Esophagus muscularis mucosa (tissue), 4 donors: Measurements from ENCODE around the gene PTPN22. TPM values are rescaled to one million over a fixed set of nuclear protein-coding genes. Genes with fewer than 3 reads are reported as not detected.

Source experiments
- DNase-seq: peaks from one replicate; pipeline ENCODE4 v3.0.0-alpha.2; 2017; ENCODE audit errors: extremely low spot score
- H3K27ac ChIP-seq, 4 donors: fragments of 200-600 bp; sonication (generic); replicated peaks in 1 of 4; 1 replicate in 3 of 4; 2 replicates in 1 of 4; pipeline ENCODE4 v1.5.1; 2016 to 2019; ENCODE audit warnings: mild to moderate bottlenecking in 1 of 4
- H3K27me3 ChIP-seq, 4 donors: fragments of 200-600 bp; sonication (generic); one replicate each; pipeline versions ENCODE4 v1.5.1 to v1.6.0; 2016 to 2019
- H3K36me3 ChIP-seq, 4 donors: fragments of 200-600 bp; sonication (generic); one replicate each; pipeline ENCODE4 v1.5.1; 2016 to 2019
- H3K4me1 ChIP-seq, 4 donors: fragments of 200-600 bp; sonication (generic); one replicate each; pipeline ENCODE4 v1.5.1; 2016 to 2019
- H3K4me3 ChIP-seq, 4 donors: fragments of 200-600 bp; sonication (generic); 1 replicate in 2 of 4; 2 replicates in 2 of 4; pipeline ENCODE4 v1.5.1; 2016 to 2019; ENCODE audit warnings: mild to moderate bottlenecking in 4 of 4, moderate library complexity in 1 of 4
- H3K9me3 ChIP-seq, 4 donors: fragments of 200-600 bp; sonication (generic); 1 replicate in 3 of 4; 2 replicates in 1 of 4; pipeline ENCODE4 v1.5.1; 2016 to 2019
- CTCF ChIP-seq, 3 experiments: fragments of 200-600 bp in 2 of 3; fragments of 450-650 bp in 1 of 3; sonication (generic) in 2 of 3; IDR thresholded peaks; one replicate each; pipeline ENCODE4 v1.5.1; 2017 to 2019; ENCODE audit warnings: antibody characterized with exemption in 3 of 3, mild to moderate bottlenecking in 2 of 3, moderate library complexity in 1 of 3
- EP300 ChIP-seq: sonication (generic); formaldehyde crosslinking; IDR thresholded peaks from one replicate; pipeline ENCODE4 v1.6.1; 2017; ENCODE audit warnings: antibody characterized with exemption
- POLR2A ChIP-seq: fragments of 450-650 bp; IDR thresholded peaks from one replicate; pipeline ENCODE4 v1.6.1; 2017; ENCODE audit warnings: antibody characterized with exemption, moderate library complexity, mild to moderate bottlenecking, low read depth
- POLR2AphosphoS5 ChIP-seq, 2 donors: sonication (generic); formaldehyde crosslinking; IDR thresholded peaks; one replicate each; pipeline ENCODE4 v1.6.1; 2017; ENCODE audit warnings: antibody characterized with exemption in 2 of 2
- WGBS: methylation state at CpG from one replicate; pipeline ENCODE4 v1.1.5; 2018; 5-methylcytosine and 5-hydroxymethylcytosine counted together
- intact Hi-C: fragments of 100-400 bp; cut with DNase I; formaldehyde crosslinking; loops from one replicate; pipeline ENCODE4 v1.15.1; 2023
- total RNA-seq, 4 donors: library from RNA; depleted of rRNA; stranded (reverse); fragments of >200 nt; gene quantifications; one replicate each; pipeline versions ENCODE4 v1.1.0 to v1.2.1, GENCODE V29; 2016

Gene PTPN22
- total RNA-seq, 4 donors from 2014 or later: 0.29 to 2.3 (median 0.63) TPM

- peaks cover 19 to 38% (median 22%) of the 10 kb centered on the region in 4 donors for H3K4me1 ChIP-seq
- H3K27me3 ChIP-seq: no peaks in the 10 kb centered on the region
- no peak for DNase-seq
- WGBS: 97% methylated on average over 9 of the region's 9 CpGs
- H3K36me3 ChIP-seq: peaks cover 0 to 33% (median 11%) of the 10 kb centered on the region in 4 donors
- no peak overlapping the region for H3K27ac ChIP-seq
- intact Hi-C loops: no loop called here
- TF ChIP-seq POLR2AphosphoS5 (IDR thresholded peaks at IDR 0.05): no peak
- TF ChIP-seq CTCF (IDR thresholded peaks at IDR 0.05): no peak
- TF ChIP-seq EP300: no peak
- TF ChIP-seq POLR2A: no peak
- no peak overlapping the region for H3K4me3 ChIP-seq
- no peaks in the 10 kb centered on the region for H3K9me3 ChIP-seq
These were observed 77.4 kb downstream of the PTPN22 start for GRCh38 chr1:113793878-113794834.

- no peak overlapping the region for H3K4me3 ChIP-seq
- H3K27ac ChIP-seq: no peak overlapping the region
- 89% methylated on average over 1 of the region's 1 CpG for WGBS
- peaks cover 15 to 37% (median 27%) of the 10 kb centered on the region in 4 donors for H3K4me1 ChIP-seq
- DNase-seq: no peak
- H3K9me3 ChIP-seq: no peaks in the 10 kb centered on the region
- intact Hi-C loops: no loop called here
- no peaks in the 10 kb centered on the region for H3K27me3 ChIP-seq
- TF ChIP-seq CTCF (IDR thresholded peaks at IDR 0.05) (no peak), POLR2A (no peak), EP300 (no peak), POLR2AphosphoS5 (IDR thresholded peaks at IDR 0.05) (no peak)
- H3K36me3 ChIP-seq: peaks cover 0 to 34% (median 11%) of the 10 kb centered on the region in 4 donors
These were observed 78.5 kb downstream of the PTPN22 start for GRCh38 chr1:113792986-113793385.

- H3K9me3 ChIP-seq: no peaks in the 10 kb centered on the region
- intact Hi-C loops: no loop called here
- WGBS: 86% methylated on average over 5 of the region's 5 CpGs
- TF ChIP-seq POLR2AphosphoS5 (IDR thresholded peaks at IDR 0.05) (no peak), EP300 (no peak), CTCF (IDR thresholded peaks at IDR 0.05) (no peak), POLR2A (no peak)
- H3K4me1 ChIP-seq: peaks cover 15 to 33% (median 27%) of the 10 kb centered on the region in 4 donors
- no peak for DNase-seq
- H3K27me3 ChIP-seq: no peaks in the 10 kb centered on the region
- H3K36me3 ChIP-seq: peaks cover 0 to 31% (median 8%) of the 10 kb centered on the region in 4 donors
- no peak overlapping the region for H3K27ac ChIP-seq
- H3K4me3 ChIP-seq: no peak overlapping the region
These were observed 79.0 kb downstream of the PTPN22 start for GRCh38 chr1:113792471-113792870.

- Histone ChIP-seq H3K9me3 (no peaks in the 10 kb centered on the region), H3K27me3 (no peaks in the 10 kb centered on the region), H3K36me3 (peaks cover 0 to 13% (median under 1%) of the 10 kb centered on the region in 4 donors), H3K27ac (no peak overlapping the region), H3K4me1 (peaks cover 31 to 51% (median 37%) of the 10 kb centered on the region in 4 donors), H3K4me3 (no peak overlapping the region)
- no peak for DNase-seq
- 96% methylated on average over 3 of the region's 3 CpGs for WGBS
- TF ChIP-seq CTCF (IDR thresholded peaks at IDR 0.05) (no peak), EP300 (no peak), POLR2A (no peak), POLR2AphosphoS5 (IDR thresholded peaks at IDR 0.05) (no peak)
- intact Hi-C loops: no loop called here
These were observed 82.7 kb downstream of the PTPN22 start for GRCh38 chr1:113788802-113789201.
